Measurements from ENCODE around the gene STK24.

The STK24 gene

DNA sequence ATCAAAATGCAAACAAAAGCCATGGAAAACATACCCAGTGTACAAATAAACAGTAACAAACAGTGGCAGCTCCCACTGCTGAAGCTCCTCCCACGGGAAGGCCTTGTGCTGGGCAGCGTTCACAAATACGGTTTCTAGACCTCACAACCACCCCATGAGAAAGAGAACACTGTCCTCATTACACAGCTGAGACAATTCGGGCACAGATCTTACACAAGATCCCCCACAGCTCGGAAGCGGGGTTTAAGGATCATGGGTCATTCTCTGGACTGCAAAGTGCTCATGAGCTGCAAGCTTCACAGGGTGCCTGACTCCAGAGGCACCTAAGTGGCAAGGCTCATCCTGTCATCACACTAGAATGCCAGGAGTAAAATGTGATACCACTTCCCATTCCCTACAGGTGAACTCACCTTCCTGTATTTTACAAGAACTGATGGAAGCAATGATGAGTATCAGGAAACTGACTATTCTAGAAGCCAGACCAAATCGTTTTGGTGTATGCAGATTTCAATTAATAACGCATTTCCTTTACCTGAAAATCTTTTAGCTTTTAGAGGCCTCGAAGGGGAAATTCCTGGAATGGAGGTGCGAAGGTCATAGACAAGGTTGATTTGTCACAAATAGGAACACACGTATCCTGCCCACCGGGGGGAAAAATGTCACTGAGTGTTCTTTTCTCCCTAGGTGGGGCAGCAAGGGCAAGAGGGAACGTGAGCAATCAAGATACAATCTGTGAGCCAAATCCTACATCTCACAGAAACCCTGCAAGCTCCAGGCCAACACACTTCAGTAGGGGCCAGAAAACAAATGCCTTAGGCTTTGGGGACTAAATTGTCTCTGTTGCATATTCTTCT is 41.2 kb downstream of the STK24 start:
- DNase-seq (ENCODE audit: low read depth in 1 of 2, low spot score in 1 of 2), result no peak

DNA sequence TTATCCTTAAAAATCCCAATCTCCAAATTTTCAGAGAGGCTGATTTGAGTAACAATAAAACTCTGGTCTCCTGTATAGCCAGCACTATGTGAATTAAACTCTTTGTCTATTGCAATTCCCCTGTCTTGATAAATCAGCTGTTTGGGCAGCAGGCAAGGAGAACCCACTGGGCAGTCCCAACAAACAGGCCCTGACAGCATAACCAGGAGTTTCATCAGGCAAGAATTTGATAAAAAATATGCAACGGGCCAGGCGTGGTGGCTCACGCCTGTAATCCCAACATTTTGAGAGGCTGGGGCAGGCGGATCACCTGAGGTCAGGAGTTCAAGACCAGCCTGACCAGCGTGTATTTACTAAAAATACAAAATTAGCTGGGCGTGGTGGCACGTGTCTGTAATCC is 42.1 kb downstream of the STK24 start:
- DNase-seq (ENCODE audit: low read depth in 1 of 2, low spot score in 1 of 2), result no peak

DNA sequence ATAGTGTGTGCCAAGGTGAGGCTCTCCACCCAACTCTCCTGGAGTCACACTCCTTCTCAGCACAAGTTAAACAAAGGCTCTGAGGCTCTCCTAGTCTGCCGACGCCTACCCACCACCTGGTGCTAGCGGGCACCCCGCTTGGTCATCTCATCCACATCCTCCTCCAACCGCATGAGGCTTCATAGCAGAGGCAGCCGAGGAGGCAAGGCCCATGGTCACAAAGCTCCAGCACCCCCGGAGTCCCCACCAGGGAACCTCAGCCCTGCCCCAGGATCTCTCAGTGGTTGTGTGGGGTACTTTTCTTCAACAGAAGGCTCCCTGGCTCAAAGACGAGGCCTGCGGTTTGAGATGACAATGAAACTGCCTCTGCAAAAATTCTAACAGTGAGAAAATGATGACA is 43.0 kb downstream of the STK24 start:
- DNase-seq (ENCODE audit: low read depth in 1 of 2, low spot score in 1 of 2), result no peak

DNA sequence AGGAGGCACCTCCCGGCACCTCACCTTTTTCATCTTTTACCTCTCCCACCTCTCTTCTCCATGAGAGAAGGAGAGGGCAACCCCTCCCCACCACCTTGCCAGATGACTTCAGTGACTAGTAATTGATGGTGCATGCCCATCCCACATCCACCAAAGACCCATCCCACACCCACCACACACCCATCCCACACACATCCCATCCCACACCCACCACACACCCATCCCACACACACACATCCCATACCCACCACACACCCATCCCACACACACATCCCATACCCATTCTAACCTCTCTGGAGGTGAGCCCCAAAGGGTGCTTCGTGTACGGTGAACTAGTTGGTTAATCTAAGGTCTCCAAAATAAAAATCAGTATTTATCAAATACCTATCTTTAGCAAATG is 44.7 kb downstream of the STK24 start:
- no peak for DNase-seq (ENCODE audit: low read depth in 1 of 2, low spot score in 1 of 2)

DNA sequence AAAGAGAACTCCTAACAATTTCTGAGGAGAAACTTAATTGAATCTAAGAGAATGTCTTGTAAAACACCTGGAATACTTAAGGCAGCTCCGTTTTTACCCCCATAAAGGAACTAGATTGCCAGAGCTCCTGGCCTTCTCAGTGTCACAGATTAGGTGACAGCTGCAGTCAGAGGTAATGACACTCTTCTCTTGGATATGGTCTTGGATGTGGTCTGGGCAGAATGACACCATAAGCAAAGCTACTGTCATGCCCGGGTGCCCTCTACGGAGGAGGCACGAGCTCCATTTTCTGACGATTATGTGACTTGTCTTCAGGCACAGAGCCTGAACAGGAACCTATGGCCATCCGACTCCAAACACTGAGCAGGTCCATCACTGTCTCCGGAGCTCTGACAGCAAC is 46.7 kb downstream of the STK24 start:
- no peak for DNase-seq (ENCODE audit: low read depth in 1 of 2, low spot score in 1 of 2)

DNA sequence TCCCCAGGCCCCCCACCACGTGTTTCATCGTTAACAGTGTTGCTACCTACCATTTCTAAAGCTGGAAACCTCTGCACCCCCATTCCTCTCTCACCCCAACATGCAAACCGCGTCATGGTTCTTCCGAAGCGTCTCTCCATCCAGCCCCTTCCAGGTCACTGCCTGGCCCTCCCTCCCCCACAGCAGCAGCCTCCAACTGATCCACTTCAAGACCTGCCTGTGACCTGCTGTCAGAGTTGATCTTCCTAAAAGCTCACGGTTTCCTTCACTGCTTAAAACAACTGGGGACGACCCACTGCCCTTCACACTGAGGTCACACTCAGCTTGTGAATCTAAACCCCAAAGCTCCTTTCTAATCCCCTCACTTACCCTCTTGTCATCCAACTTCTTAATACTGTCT is 47.7 kb downstream of the STK24 start:
- DNase-seq (ENCODE audit: low read depth in 1 of 2, low spot score in 1 of 2), result no peak

DNA sequence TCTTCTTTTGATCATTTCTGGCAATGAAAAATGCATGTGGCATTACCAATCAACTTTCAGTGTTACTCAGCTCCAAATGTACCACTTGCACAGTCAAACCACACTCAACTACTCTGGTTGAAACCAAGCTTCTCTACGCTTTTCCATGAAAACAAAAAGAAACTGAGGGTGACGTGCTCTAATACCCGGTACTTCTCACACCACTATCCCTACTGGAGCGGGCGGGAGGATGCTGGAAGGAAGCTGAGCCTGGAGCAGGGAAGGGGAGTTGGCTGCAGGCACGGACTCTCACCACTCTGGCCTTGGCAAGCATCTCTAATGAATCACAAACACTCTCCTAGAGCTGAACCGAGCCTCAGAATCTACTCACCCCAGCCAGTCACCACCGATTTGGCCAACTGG is 48.2 kb downstream of the STK24 start:
- no peak for DNase-seq (ENCODE audit: low read depth in 1 of 2, low spot score in 1 of 2)

DNA sequence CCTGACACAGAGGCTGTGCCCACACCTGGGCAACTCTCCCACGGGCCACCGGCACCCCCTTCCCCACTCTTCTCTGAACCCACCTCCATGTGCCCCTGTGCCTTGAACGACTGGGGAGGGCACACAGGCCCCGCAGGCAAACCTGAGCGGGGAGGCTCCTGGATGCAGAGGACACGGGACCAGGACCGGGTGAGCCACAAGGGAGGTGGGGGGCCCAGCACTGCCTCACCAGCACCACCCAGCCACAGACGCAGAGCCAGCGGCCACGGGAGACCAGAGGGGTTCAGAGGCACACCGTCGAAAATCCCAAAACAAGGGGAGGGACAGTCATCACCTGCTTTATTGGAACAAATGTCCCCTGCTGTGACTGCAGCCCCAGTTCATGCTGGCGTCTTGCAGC is 49.4 kb downstream of the STK24 start:
- no peak for DNase-seq (ENCODE audit: low read depth in 1 of 2, low spot score in 1 of 2)

DNA sequence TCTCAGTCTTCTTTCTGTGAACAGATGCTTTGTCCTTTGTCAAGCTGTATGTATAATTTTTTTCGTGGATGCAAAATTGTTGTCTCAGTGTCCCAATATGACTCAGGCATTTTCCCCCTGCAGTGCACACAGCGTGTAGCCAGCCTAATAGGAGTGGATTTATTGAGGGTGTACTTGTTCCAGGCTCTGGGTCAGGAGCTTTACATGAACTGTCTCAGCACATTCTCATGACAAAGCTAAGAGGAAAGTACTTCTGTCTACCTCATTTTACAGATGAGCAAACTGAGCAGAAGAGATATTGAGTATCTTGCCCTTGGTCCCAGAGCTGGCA is 50.8 kb downstream of the STK24 start:
- no peak for DNase-seq (ENCODE audit: low read depth in 1 of 2, low spot score in 1 of 2)

DNA sequence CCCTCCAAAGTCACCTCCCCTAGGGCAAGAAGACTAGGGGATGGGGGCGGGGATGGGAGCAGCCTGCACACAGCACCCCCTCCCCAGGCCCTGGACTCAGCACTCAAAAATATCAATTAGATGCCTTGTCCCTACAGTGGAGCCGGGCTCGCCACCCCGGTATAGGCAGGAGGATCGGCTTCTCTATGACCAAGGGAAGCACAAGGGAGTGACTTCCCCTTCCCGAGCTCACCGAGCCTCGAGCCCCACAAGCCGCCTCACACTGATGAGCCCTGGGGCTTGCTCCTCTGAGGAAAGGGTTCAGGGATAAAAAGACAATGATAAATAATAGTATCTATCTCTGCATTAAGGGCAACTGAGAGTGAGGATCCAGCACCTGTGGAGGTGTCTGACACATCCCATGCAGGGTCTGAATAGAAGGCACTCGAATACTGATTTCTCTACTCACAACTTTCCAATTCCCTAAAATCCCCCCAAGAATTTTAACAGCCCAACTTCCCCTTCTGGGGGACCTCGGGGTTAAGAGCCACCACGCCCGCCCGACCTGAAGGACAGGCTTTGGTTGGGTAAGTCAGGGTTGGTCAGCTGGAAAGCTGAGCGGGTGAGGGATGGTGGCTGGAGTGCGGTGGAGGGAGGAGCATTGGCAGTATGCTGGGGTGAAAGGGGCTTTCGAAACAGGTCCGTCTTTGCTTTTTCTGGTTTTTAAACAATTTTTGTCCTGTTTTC is 51.3 kb downstream of the STK24 start:
- no peak for DNase-seq (ENCODE audit: low read depth in 1 of 2, low spot score in 1 of 2)

DNA sequence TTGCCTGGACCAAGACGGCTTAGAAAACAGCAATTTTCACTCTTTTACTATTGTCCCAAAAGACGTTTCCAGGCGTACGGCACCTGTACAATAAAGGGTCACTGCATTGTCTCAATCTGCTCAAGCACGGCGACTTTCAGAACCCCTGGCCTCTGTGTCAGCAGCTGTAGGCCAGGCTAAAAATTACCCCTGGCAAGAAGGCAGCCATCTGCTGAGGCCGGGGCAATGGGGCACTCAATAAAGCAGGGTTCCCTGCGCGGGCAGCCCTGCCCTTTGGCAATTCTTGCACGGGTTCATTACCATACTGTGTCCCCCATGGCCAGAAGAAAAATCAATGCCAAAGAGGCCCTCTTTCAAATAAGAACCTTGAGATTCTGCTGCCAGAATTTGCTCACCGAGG is 52.1 kb downstream of the STK24 start:
- DNase-seq (ENCODE audit: low read depth in 1 of 2, low spot score in 1 of 2), result no peak

DNA sequence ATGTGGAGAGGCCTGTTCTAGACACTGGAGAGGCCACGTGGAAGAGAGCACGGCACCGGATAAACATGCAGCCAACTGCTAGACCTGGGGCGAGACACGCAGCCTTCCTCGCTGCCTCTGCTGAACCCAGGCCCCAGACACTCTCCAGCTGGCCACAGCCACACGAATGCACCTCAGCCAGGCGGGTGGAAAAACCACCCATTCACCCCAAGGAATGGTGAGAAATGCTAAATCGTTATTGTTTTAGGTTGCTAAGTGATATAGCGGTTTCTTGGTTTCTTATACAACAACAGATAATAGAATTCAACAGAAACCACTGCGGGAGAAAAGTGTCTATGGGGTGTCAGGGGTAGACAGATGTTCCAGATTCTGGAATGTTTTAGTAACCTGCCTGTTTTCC is 52.5 kb downstream of the STK24 start:
- no peak for DNase-seq (ENCODE audit: low read depth in 1 of 2, low spot score in 1 of 2)

DNA sequence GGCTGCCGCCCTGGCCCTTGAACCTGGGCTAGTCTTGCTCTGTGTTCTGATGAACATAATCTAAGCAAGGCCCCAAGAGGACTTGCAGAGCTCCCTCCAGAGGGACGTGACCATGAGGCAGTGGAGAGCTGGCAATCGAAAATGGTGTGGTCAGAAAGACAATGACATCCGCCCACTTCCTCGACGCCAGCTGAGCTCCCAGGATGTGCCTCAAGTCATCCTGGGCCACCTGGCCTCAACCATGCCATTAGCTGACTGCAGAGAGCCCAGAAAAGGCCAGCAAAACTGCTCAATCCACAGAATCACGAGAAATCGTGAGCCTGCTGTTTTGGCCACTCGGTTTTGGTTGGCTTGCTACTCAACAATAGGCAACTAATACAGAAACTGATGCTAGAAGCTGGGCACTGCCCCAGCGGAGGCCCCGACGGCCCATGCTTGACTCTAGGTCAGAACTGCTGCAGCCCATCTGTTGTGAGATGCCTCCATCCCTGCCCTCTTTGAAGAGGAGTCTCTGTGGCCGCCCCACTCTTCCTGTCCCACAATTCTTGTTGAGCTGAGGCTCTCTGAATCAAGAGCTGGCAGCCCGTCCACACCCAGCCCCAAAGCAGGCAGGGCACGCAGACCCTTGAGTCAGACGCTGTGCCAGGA is 53.3 kb downstream of the STK24 start:
- DNase-seq (ENCODE audit: low read depth in 1 of 2, low spot score in 1 of 2), result no peak

DNA sequence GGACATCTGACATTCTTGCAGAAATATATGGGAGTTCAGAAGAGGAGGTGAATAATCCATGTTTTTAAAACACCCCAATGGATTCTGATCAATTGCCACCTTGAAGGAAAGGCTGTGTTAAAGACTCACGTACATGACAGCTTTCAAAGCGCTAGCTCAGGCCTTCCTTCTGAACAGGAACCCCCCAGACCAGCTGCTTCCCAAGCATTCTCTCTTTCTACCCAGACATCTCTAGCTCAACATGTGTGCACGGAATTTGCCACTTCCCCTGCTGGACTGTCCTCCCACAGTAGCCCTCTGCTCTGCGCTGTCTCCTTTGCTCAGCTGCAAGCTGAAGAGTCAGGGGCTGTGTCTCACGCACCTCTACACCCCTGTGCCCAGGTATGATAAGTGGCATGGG is 54.5 kb downstream of the STK24 start:
- no peak for DNase-seq (ENCODE audit: low read depth in 1 of 2, low spot score in 1 of 2)

DNA sequence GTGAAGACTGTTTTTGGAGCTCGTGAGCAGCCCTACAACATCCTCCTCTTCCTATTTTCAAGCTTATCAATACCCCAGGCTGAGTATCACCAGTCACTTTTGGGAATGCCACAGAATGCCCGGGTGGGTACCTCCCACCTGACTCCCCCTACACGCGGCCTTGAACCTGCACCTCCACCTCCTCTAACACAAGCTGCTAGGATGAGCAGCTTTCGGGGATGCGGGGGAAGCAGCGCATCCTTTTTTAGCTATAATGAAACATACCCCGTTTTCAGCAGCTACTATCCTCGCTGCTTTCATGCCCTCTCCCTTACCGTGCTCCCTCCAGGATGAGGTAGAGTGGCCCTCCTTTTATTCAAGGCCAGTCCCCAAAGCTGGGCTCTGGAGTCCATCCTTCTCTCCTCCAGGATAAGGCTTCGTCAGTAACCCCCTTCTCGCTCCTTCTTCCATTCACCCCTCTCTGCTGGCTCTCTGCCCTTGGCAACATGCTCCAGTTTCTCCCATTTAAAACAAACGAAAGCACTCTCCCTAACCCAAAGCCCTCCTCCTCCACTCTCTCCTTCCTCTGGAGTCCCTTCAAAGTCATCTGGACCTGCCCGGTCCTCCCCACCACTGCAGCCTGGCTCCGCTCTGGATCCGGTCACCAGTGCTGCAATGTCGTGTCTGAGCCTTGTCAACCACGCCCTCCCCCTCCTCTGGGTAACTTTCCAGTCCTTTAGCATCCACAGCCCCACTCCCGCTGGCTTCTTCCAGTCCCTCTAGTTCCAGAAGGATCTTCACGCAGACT is 55.3 kb downstream of the STK24 start:
- no peak for DNase-seq (ENCODE audit: low read depth in 1 of 2, low spot score in 1 of 2)

DNA sequence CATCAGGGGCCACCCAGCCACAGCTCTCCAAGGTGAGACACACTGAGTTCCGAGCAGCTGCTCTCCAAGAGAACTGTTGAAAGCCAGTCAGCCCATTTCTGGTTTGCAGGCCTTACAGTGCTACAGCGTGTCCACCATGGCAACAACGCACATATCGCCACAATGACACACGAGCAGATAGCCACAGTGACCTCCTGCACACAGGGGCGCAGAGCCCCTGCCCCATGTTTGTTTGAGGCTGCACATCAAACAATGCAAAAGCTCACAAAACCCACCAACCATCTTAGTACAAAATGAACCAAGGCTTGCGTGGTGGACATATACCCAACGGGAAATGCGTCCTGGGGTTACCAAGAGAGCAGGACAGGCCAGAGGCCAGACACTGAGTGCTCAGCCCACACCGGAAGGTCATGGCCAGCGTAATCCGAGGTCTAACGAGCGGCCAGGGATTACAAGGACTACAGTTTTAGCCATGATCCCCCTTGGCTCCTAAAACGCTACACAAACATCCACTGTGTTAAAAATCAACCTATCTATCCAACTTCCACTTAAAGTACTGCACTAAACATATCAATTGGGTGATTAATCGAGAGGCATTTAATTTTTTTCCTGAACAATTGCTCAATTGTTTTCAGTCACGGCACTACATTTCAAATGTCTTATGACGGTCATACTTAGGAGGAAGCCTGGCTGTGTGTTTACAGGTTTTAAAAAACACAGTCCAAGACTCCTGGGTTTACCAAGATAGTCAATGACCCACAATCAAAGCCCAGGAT is 56.0 kb downstream of the STK24 start:
- DNase-seq (ENCODE audit: low read depth in 1 of 2, low spot score in 1 of 2), result no peak

DNA sequence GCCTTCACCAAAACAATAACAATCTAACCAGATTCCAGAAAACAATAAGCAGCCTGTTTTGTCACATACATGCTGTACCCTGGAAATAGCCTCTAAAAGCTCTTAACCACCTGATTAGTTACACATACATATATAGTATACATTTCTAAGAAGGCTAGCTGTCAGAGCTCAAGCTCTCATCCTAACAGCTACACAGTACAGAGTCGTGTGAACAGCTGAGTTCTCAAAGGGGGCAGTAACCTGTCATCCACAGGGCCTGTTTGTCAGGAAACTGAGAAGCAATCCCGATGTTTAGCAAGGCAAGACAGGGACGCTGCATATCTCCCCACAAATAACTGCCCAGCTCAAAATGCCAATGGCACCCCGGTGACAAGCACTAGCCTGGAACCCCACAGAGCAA is 56.9 kb downstream of the STK24 start:
- no peak for DNase-seq (ENCODE audit: low read depth in 1 of 2, low spot score in 1 of 2)

DNA sequence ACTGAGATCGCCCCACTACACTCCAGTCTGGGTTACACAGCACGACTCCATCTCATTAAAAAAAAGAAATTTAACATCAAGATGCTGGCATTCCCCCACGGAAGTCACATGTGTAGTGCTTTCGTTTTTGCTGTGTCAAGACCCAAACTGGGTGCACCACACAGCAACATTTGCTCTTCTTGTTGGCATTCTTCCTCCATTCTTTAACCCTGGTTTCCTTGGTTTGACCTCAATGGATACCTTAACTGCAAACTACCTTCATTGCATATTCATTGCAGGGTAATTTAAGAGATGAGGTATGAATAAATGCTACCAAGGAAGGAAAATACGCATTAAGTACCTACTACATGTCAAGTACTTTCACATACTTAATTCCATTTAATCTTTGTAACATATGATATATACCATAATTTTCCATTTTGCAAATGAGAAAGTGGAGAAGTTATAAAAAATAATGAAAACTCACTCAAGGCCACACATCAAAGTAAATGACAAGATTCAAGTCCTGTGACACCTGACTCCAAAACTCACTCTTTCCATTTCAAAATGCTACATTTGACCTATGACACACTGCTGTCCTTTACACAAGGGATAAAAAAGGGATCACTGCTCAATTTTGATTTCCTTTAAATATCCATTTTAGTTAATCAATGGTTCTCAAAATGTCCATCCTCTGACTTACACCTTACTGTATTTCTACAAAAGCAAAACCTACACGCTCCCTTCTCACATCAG is 59.2 kb downstream of the STK24 start:
- DNase-seq (ENCODE audit: low read depth in 1 of 2, low spot score in 1 of 2), result no peak

DNA sequence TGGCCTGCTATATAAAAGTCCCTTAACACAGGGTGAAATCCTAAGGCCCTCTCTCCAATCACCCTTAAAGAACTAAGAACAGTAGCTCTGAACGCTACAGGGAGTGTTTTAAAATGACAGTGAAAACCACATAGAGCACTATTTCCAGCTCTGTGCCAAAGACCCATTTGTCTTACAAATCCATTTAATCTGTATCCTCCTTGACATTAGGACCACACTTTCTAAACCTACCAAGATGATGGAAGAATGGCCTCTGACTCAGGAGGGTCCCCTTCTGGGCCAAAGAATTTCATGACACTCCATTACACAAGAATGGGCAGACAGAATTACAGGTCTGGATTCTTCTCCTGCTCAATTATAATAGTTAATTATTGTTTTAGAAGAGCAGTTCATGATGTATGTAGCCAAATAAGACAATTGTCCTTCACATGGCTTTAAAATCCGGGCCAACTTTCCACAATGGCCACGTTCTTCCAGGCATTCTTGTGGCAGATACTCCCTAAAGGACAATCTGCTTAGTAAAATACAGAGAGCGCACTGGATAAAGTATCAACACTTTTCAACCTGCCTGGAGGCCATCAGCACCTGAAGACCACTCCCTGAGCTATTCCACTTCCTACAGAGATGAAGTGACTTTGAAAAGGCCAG is 61.0 kb downstream of the STK24 start:
- DNase-seq (ENCODE audit: low read depth in 1 of 2, low spot score in 1 of 2), result no peak

DNA sequence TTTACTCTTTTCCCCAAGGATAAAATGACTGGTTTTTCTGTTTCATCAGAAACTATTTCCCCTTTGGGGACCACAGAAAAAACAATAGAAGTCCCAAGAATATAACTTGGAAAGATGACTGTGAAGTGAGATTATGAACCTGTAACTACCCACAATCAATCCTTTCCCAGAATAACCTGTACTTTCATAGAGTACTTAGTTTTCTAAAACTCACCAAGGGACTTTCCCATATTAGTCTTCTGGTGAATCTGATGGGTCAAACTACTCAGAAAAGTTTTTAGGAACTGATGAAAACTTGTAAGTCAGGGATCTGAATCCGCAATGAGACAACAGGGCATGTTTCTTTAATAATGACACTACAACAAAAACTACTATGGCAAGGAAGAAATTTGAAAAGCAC is 62.6 kb downstream of the STK24 start:
- no peak for DNase-seq (ENCODE audit: low read depth in 1 of 2, low spot score in 1 of 2)
